HG03066 (cell line): ENCODE data around the gene ACO1.
"Not testable (repeated sequence)": the region's sequence is repeated elsewhere in the genome, so short reads cannot be mapped to it uniquely, and the experiment has no call there.

Source experiments
- ATAC-seq: cut with Tn5 transposase; IDR thresholded peaks from one replicate; pipeline ENCODE4 v1.9.1; 2021; ENCODE audit warnings: low read depth; ENCODE audit not compliant: unreplicated experiment

Gene ACO1

DNA sequence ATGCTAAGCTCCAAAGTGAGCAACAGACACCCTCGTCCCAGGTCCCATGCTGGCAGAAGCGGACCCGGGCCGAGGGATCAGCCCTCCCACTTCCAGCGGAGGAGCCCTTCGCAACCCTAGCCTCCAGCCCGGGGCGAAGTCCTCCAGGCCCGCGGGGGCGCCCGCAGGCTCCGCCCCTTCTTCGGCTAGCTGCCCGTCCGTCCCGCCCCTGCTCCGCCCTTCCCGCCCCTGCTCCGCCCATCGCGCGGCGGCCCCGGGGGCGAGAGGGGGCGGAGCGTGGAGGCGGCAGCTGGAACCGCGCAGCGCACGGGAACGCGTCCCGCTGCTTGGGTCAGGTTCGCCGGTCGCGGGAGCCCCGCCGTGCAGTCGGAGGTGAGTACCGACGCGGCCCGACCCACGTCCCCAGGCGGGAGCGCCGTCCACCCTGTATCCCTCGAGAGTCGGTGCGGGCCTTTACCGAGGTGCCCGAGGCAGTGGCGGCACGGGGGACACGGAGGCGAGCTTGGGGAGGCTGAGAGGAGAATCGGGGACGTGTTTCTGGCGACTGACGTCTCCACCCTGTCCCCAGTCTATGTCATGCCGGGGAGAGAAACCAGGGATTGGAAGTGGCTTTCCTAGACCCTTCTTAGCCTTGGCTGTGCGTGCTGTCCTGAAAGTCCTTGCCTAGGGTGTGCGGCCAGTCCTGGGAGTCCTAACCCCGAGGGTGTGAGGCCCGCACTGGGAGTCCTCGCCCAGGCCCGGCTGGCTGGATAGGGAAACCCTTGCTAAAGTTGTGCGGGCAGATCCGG lies at the start of gene ACO1:
TSS of gene ACO1 (plus strand) at position 280 of the 788 bp plus-strand sequence. CDS start 20,864 bp downstream, outside the sequence.
- ATAC-seq = peak; percentile 96

DNA sequence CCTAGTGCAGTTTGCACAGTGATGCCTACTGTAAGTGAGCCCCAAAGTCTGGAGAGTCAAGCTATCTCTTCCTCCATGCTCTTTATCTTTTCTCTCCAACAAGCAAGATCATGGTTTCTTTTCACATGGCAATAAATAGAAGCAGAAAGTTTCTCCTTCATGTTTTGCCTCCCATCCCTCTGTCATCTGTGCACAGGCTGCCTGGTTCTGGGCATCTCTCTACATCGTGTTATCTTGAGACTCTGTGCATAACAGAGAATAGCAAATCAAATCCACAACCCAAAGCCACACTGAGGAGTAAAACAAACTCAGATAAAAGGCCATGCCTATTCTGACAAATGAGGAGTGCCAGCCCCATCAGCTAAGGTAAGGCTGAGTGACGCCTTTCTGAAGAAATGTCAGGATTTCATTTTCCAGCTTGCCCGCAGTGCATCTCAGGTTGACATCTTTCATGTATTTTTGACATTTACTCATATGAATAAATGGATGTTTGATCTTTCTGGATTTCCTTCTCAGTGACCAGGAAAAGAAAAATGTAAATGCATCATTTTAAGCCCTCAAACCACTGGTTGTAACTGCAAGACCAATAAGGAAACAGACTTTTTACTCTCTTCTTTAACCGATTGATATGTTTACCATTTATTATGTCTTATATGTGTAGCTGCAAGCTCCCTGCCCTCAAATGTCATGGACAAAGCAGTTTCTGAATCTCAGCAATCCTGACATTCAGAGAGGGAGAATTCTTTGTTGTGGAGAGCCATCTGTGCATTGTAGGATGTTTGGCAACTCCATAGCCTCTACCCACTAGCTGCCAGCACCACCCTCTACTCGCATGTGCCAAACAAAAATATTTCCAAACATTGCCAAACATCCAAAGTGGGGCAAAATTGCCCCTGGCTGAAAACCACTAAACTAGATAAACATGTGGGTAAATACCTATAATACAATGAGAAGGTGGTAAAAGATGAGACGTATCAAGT lies 49.2 kb upstream of the ACO1 start:
- ATAC-seq = no peak

DNA sequence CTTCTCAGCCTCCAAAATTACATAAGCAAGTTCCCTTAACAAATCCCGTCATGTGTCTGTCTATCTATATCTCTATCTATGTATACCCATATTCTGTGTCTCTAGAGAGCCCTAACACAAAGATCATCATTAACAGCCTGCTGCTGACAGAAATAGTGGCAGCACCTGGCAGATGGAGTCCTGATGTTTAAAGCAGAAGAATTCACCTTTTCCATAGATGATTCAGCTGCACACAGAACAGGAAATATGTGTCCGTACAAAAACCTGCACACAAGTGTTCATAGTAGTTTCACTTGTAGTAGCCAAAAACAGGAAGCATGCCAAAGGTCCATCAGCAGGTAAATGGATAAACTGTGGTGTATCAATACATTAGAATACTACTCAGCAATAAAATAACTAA lies 45.0 kb upstream of the ACO1 start:
- peak; percentile 71 for ATAC-seq

DNA sequence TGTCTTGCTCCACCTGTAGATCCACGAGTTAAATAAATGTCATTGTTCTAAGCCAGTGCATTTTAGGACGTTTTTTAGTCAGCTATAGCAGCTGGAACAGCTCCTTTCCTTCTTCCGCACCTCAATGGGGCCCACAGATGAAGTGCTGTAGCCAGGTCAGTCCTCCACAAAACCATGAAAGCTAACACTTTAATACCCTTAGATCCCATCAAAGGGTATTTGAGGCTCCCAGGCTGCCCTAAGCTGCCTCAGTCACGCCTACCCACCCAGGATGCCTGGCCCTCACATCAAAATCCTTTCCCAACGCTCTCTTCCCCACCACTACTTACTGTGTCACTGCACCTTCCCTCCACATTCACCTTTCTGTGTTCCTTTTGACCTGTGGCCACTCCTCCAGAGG lies 44.1 kb upstream of the ACO1 start:
- ATAC-seq = no peak

DNA sequence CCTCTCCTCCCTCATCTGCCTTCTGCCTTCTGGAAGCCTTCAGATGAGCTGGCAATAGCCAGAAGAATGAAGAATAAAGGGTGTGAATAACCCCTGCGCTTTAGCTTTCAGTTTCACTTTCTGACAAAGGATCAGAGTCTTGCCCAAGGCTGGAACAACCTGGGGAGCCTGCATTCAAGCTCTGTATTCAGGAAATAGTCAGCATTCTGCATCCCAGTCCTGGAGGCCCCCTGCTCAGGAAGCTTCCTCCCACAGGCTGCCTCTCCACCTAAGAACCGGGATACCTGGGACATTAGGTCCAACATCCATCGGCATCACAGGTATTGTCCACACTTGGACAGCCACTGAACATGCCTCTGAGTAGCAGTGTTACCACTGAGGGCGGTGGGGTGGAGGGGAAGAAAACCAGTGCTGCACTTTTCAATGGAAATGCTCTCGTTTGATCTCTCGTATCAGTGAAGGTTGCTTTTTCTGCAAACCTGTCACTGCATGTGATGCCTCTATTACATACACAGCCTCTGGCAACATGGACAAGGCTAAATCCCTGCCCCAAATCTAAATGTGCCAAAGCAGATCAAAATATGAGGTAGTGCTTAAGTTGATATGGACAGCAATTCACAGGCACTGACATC lies 39.8 kb upstream of the ACO1 start:
- ATAC-seq = no peak

DNA sequence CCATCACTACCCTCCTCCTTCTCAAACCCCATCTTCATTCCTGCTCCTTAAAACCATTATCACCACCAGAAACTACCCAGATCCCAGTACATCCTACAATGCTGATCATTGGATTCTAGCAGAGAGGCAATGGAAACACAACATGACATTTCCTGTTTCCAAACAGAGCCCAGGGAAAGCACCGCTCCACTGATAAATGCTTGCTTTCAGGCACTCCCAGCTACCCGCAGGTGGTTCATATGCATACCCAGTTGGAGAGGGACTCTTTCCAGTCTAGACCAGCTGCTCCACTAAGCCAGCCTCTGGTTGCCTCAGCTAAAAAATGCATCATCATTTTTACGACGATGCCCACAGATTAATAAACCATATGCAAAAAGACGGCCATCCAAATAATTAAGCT lies 39.2 kb upstream of the ACO1 start:
- no peak for ATAC-seq

DNA sequence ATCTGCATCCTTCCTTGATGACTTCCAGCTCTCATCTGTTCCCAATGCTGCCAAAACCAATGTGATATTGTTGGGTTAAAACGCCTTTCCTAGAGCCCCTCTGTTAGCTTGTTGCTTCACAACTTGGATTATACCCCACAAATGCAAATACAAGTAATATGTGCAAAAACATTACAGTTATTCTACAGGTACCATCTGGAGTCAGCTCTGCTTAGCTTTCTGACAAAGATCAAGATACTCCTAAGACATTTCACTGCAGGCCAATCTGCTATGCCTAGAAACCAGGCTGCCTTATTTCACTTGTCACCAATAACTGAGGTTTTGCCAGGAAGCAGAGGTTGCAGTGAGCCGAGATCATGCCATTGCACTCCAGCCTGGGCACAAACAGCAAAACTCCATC lies 36.9 kb upstream of the ACO1 start:
- no peak for ATAC-seq

DNA sequence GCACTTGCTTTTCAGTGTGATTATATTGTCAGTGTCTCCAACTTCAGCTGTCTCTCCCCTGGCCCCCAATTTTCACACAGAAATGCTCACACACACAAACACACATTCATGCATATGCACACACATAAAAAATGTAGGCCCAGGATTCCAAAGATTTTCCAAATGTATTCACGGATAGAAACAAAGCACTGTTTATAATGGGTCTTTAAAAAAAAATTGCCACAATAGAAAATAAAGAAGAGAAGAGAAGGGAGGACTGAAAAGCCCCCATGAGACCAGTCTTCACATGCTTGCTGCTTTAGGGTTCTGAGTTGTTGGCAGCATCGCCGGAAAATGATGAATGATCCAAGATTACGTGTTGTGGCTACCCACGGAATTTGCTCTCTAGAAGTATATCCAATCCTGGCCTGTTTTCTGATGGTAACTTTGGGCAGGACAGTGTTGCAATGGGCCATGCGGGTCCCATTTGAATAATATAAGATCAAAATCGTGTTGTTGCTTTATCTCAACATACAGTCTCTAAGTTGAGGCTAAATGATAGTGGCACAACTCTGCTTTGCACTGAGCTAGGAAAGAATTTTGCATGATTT lies 36.2 kb upstream of the ACO1 start:
- no peak for ATAC-seq

DNA sequence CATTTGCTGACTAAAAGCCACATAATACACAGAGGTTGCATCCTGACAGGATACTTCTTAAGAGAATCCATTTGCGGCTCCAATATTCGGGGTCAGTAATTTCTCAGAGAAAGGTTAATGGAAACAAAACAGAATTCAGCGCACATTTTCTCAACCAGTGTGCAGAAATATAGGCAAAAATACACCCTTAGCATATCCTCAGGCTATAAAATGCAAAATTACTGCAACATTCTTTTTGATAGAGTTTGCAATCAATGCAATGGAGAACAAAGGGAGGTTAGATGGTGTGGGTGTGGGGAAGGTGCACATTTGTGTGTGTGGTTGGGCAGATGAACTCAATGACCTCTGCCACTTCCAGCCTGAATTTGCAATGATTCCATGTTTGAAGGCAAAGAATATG lies 35.4 kb upstream of the ACO1 start:
- ATAC-seq = no peak

DNA sequence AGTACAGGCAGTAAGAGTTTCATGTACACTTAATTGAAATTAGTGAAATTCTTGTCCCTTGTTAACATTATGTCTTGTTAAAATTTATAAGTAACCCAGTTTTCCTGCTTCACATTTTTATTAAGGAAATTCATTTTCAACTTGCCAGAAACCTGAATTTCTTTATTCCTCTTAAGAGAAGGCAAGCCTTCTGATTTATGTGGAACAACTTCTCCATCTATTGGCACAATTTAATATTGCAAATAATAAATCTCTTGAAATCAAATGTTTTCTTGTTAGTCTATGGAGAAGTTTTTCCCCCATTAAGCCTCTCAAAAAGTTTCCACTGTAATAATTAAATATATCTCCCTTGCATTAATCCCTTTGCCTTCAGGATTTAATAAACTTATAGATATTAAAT lies 33.8 kb upstream of the ACO1 start:
- ATAC-seq = no peak

DNA sequence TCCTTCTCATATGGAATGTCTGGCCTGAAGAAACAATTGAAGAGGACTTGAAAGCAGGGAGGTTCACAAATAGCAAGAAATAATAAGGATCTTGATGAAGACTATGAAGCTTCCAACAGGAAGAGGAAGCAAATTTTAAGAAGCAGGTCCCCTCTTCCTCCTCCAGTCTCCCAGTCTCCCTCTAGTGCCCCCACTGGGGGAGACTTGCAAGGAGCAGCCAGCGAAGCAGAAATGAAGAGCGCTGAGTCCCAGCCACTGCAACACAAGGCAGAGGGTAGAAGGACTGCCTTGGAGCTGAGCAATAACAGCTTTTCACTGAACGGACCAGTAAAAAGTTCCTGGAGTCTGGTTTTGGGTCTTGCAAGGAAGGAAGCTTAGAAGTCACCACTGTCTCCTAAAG lies 32.6 kb upstream of the ACO1 start:
- ATAC-seq = no peak

DNA sequence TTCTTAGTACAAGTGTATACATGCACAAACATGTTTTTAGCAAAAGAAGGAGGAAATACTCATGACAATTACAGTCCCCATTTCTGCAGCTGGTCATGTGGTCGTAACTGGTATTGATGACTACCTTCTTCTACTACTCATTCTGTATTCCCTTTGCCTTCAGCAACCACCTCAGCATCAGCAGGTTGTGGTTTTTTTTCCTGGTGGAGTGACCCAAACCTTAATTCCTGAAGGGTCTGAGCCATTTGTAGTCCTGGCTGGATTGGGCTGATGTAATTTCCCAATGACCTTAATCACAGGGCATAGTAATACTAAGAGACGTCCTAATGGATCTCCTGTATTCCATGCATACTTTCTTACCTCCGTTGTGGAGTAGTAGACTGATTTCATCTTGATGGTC lies 31.0 kb upstream of the ACO1 start:
- ATAC-seq = not testable (repeated sequence)

DNA sequence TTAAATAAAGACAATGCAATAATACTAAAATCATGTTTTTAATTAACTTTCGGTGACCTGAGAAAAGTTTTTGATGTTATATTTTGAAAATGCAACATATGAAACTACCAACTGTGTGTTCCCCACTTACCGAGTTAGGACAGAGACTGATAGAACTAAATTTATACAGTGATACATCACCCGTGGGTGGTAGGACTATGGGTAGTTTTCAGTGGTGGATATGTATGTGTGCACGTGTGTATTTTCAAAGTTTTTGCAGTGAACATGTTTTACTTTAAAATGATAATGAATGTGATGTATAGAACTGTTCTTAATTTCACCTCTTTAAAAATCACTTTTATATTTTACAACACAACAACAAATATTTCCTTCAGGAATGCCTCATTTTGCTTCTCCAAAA lies 25.0 kb upstream of the ACO1 start:
- ATAC-seq = no peak

DNA sequence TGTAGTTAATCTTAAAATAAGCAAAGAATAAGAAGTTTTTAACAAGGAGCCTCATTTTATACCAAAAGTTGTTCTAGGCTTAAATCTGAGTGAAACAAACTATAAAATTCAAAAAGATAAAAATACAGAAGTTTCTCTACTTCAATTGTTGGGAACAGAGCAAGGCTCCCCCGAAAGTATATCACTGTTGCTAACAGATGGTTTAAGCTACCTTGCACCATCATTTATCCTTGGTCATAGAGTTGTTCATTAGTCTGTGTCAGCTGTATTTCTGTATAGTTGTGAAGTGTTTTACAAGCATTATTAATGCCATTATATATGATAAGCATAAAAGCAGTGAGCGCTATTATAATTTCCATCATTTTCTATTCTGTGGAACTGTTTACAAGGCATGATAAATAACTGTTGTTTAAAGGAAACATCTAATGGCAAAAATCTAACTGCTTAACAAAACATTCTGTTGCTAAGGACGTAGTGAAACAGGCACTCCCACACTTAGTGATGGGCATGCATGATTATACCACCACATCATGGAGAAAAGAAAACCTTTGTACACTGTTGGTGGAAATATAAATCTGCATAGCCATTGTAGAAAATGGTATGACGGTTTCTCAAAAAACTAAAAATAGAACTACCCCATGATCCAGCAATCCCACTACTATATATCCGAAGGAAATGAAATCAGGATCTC lies 23.3 kb upstream of the ACO1 start:
- ATAC-seq = no peak

DNA sequence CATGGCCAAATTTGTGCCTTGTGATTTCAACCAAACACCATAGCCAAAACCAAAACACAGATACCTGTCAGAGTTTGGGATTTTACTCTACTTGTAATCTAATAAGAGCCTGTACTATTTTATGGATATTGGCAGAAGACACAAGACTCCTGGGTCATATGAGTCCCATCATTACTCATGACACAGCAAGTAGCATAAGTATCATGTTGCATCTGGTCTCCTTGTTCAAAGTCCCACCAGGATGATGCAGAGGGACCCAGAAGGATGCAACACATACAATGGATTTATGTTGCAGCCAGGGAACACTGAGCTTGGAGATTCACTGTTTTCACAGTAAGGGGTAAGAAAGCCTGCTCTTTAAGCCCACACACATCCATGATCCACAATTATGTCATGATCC lies 13.2 kb upstream of the ACO1 start:
- ATAC-seq = no peak

DNA sequence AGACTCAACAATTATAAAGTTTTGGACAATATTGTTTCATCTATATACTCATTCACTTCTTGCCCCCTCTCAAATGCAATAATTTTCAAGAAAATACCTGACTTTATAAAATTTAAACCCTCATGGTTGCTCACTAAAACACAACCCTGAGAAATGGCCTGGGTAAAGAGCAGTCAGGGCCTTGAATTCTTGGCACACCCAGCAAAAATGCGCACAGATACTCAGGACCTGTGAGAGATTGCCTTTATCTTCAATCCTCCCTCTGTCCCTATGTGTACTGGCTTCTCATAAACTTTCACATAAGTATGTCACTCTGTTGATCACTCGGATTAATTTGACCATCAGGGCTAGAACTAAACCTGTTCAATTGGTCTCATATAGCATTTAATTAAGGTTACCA lies 12.8 kb upstream of the ACO1 start:
- no peak for ATAC-seq

DNA sequence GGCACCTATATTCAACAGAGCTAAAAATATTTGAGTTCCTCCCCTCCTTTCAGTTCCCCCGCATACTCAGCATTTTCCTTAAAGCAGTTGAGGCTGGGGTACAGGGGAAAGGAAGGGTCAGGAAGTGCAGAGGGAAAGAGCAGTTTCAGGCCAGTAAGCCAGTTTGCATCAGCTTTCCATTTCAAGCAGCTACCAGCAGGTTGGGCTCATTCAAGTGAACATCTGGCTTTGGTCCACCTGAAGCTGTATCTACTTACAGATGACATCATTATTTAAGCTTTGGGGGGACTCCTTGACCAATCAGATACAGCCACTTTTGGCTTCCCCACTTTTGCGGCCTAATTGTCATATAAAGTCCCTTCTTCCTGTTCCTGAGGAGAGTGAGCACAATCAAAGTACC lies 8.2 kb upstream of the ACO1 start:
- ATAC-seq = no peak

DNA sequence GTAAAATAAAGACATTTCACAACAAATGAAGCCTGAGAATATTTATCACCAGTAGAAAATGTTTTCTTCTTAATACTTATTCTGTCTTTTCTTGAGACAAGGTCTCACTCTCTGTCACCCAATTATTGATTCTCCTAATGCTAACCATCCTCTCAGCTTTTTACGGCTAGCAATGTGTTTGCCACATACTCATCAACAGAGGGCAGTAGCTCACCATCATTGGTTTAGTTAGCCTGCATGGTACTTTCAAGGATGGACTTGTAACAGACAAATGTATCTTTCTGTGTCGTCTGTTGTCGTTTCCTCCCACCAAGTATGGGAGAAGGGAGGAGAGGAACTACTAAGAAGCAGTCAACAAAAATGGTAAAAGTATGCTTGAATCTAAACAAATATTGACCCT lies 5.9 kb upstream of the ACO1 start:
- ATAC-seq = no peak

DNA sequence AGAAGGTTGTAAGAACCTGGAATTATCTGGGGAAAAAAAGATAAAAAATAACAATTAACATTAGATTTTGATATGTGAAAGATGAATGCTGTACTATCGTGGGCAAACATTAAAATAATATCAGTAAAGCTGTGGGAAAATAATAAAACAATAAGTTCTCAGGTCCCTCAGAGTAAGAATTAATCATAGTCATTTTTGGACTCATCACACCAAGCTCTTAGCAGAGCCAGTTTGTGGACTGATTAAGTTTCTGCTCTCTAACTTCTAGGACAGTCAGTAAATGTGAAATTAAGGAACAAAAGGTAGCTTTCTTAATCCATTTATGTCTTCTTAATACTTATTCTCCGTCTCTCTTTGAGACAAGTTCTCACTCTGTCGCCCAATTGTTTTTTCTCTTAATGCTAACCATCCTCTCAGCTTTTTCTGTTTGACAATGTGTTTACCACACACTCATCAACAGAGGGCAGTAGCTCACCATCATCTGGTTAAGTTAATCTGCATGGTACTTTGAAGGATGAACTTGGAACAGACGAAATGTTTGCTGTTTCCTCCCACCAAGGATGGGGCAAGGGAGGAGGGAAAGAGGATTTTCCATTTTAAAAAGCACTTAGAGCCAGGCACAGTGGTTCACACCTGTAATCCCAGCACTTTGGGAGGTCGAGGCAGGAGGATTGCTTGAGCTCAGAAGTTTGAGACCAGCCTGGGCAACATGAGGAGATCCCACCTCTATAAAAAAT lies 5.3 kb upstream of the ACO1 start:
- ATAC-seq = peak; percentile 81

DNA sequence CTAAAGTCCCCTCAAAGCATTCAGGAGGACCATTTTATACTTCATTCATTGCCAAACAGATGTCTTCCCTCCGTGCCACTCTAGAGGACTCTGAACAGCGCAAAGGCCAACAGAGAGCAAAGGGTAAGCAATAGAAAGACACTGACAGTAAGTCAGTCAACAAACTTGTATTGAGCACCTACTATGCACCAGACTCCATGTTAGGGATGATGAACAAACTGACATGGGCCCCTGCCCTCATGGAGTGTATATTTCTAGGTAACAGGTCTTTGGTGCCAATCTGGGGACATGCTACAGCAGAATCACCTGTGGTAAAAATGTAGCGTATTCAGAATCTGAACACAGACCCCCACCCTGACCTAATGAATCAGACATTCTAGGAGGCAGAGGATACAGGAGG lies 3.5 kb upstream of the ACO1 start:
- ATAC-seq = no peak
